SKM-1 (cell line): ENCODE measurements around the gene LIMA1.
A peak's percentile ranks its signal among the peaks of the same experiment; 100 is the strongest.
"Not testable (repeated sequence)": the region's sequence is repeated elsewhere in the genome, so short reads cannot be mapped to it uniquely, and the experiment has no call there.

Source experiments
- DNase-seq: peaks from one replicate; lab custom pipeline; 2025; ENCODE audit not compliant: unreplicated experiment; lab: John Stamatoyannopoulos, UW

Gene LIMA1

GRCh38 chr12:50283229-50283923, at the start of gene LIMA1:
Gene LIMA1, minus strand, starts transcription at chr12:50283520. Its CDS starts 34,769 bp downstream, at chr12:50248751.
- peak; percentile 18 for DNase-seq

DNA sequence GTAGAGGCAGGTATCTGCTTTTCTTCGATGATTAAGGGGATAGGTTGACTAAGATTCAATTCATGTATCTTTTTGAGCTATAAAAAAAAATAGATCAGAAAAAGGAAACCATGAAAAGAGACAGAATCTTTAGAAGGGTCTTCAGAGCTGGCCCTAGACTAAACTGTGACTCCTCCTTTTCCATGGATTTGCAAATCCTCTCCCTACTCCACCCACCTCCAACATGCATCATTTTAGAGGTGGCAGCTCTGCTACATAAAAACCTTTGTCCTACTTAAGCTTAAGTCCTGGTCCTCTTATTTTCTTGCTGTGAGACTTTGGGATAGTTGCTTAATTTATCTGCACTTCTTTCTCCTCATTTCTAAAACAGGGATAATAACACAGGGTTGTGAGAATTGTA, 48.4 kb upstream of the LIMA1 start:
- DNase-seq = no peak

DNA sequence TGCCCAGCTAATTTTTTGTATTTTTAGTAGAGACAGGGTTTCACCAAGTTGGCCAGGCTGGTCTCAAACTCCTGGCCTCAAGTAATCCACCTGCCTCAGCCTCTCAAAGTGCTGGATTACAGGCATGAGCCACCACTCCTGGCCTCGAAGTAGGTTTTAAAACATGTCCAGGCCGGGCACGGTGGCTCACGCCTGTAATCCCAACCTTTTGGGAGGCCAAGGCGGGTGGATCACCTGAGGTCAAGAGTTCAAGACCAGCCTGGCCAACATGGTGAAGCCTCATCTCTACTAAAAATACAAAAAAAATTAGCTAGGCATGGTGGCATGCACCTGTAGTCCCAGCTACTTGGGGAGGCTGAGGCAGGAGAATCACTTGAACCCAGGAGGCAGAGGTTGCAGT, 45.3 kb upstream of the LIMA1 start:
- not testable (repeated sequence) for DNase-seq

DNA sequence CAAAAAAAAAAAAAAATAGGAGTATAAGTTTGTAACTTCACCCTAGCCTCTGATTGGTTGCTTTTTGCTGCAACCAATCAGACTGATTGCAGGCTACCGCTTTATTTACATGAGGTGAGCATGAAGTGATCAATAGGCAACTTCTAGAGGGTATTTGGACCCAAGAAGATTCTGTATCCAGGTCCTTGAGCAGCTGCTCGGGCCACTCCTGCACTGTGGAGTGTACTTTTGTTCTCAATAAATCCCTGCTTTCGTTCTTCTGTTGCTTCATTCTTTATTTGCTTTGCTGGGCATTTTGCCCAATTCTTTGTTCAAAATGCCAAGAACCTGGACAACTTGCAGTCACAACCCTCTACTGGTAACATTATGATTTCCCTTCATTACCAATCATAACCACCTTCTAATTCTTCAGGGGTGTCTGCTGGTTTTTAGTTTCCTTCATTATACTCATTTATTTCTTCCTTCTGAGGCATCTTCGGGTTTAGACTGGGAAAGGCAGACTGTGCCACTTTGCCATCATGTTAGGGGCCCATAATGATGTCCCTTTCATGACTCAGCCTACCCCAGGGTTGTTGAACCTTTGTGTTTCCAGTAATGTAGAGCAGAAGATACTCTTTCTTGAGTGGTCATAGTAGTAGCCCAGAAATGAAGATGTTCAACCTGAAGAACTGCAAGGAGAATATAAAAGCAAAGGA, 43.4 kb upstream of the LIMA1 start:
- DNase-seq = no peak

- no peak for DNase-seq
Measured at GRCh38 chr12:50325890-50326391, 42.6 kb upstream of the LIMA1 start.

GRCh38 chr12:50324770-50325169, 41.5 kb upstream of the LIMA1 start:
- DNase-seq = not testable (repeated sequence)

DNA sequence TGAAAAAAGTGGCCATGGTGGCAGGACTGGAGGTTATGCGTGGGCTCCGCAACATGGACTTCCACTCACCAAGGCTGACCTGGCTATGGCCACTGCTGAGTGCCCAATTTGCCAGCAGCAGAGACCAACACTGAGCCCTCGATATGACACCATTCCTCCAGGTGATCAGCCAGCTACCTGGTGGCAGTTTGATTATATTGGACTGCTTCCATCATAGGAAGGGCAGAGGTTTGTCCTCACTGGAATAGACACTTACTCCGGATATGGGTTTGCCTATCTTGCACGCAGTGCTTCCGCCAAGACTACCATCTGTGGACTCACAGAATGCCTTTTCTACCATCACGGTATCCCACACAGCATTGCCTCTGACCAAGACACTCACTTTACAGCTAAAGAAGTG, 40.8 kb upstream of the LIMA1 start:
- not testable (repeated sequence) for DNase-seq

GRCh38 chr12:50322206-50322605, 38.9 kb upstream of the LIMA1 start:
- no peak for DNase-seq

DNA sequence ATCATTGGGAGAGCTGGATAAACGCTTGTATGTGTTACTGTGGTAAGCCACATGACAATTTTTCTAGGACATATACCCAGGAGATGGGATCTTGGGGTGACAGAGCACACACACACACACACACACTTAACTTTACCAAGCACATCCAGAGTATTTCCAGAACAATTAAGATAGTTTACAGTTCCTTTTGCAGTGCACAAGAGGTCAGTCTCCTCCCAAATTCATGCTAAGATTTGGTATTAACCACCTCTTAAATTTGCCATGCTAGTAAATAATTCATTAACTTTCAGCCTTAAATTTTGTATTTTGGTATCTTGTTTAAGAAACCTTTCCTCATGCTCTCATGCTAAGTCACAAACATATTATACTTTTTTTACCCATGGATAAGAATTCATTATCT, 33.9 kb upstream of the LIMA1 start:
- no peak for DNase-seq

- no peak for DNase-seq
Measured at GRCh38 chr12:50315803-50316202, 32.5 kb upstream of the LIMA1 start.

- DNase-seq = peak; percentile 2
Measured at GRCh38 chr12:50314636-50315312, 31.5 kb upstream of the LIMA1 start.

DNA sequence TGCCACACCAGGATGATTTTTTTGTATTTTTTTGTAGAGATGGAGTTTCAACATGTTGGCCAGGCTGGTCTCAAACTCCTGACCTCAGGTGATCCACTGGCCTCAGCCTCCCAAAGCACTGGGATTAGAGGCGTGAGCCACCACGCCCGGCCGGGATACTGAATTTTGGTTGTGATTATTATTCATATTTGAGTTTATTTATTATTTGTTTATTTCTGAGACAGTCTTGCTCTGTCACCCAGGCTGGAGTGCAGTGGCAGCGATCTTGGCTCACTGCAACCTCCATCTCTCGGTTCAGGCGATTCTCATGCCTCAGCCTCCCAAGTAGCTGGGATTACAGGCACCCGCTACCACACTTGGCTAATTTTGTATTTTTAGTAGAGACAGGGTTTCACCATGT, 30.7 kb upstream of the LIMA1 start:
- DNase-seq = not testable (repeated sequence)

- no peak for DNase-seq
Measured at GRCh38 chr12:50313256-50313931, 30.1 kb upstream of the LIMA1 start.

DNA sequence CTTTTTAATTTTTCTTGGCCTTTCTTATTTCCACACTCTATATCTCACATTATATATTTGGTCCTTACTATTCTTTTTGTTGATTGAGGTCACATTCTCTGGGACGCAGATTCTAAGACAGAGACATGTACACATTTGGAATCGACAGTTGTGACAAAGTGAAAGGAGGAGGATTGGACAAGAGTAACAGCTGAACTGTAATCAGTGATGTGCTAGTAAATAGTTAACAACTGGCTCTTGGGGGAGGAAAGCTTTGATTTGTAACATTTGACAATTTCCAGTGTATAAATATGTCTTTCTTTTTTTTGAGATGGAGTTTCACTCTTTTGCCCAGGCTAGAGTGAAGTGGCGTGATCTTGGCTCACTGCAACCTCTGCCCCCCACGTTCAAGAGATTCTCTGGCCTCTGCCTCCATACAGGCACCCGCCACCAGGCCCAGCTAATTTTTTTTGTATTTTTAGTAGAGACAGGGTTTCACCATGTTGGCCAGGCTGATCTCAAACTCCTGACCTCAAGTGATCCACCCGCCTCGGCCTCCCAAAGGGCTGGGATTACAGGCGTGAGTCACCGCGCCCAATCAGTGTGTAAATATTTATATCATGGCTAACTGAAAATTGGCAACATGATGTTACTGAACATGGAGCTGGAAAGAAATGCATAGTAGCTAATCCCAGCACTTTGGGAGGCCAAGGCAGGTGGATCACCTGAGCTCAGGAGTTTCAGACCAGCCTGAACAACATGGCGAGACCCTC, 28.7 kb upstream of the LIMA1 start:
- DNase-seq = not testable (repeated sequence)

GRCh38 chr12:50309950-50310349, 26.6 kb upstream of the LIMA1 start:
- no peak for DNase-seq

DNA sequence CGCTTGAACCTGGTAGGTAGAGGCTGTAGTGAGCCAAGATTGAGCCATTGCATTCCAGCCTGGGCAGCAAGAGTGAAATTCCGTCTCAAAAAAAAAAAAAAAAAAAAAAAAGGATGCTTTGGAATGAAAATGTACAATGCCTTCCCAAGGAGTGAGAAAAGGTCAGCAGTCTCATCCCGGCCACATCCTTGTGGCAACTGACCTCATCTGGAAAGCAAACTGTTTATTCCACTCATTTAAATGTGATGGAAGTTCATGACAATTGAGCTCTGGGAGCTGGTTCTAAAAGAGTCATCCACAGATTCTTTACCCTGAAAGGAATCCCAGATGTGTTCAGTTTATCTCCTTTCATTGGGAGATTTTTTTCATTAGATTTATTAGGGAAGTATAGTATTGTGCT, 19.4 kb upstream of the LIMA1 start:
- no peak for DNase-seq

DNA sequence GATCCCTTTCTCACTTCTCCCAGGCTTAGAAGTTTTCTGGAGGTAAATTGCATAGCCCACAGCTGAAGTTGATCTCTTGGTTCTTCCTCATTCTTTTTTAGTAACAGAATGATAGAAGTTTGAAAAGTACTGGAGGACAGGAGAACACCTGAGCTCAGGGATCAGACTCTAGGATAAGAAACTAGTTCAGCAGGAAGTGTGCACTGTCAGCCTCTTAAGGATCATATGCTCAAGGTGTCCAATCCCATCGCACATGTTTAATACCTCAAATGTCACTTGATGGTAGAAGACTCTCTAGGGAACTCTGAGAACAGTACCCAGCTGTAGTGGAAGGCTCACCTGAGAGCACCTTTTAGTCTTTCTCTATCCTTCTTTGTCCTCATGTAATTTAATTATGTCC, 14.7 kb upstream of the LIMA1 start:
- no peak for DNase-seq

DNA sequence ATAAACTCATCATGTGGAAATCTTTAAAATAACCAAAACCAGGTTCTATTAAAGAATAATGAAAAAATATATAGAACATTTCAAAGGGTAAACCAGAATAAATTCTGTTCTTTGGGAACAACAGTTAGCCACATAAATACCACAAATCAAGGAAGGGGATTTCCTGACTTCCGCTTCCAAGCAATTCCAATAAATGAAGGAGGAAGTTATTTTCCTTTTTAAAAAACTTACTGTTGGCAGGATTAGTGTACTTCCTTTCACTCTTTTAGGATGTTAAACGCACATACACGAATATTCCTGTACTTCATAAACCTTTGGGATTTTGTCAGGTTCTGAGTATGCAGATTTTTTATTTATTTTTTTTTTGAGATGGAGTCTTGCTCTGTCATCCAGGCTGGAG, 13.7 kb upstream of the LIMA1 start:
- no peak for DNase-seq

GRCh38 chr12:50296554-50296953, 13.2 kb upstream of the LIMA1 start:
- DNase-seq = no peak

DNA sequence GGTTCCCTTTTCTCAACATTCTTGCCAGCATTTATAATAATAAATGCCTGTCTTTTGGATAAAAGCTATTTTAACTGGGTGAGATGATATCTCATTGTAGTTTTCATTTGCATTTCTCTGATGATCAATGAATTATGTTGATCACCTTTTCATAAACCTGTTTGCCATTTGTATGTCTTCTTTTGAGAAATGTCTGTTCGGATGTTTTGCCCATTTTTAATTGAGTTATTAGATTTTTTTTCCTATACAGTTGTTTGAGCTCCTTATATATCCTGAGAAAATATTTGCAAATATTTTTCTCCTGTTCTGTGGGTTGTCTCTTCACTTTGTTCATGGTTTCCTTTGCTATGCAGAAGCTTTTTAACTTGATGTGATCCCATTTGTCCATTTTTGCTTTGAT, 8.1 kb upstream of the LIMA1 start:
- no peak for DNase-seq

DNA sequence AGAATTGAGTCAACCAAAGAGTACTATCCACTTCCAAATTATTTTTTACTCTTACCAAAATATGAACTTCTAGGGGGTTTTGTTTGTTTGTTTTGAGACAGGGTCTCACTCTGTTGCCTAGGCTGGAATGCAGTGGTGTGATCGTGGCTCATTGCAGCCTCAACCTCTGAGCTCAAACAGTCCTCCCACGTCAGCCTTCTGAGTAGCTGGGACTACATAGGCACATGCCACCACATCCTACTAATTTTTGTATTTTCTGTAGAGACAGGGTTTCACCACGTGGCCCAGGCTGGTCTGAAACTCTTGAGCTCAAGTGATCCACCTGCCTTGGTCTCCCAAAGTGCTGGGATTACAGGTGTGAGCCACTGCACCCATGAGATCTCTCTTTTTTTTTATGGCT, 7.4 kb upstream of the LIMA1 start:
- DNase-seq = not testable (repeated sequence)
